Measurements from ENCODE around the gene PIEZO2.

GRCh38 chr18:10953672-10954071 is 195.7 kb downstream of the PIEZO2 start:
- TF ChIP-seq POLR2A (IDR thresholded peaks at IDR 0.05): no peak
- TF ChIP-seq CTCF (IDR thresholded peaks at IDR 0.05): no peak

Data from ovary (tissue), 3 donors.